HG02610 (cell line): Measurements from ENCODE around the gene HEXD.

Experiments
- ATAC-seq: cut with Tn5 transposase; IDR thresholded peaks from one replicate; pipeline ENCODE4 v1.9.1; 2021; ENCODE audit warnings: mild to moderate bottlenecking, moderate library complexity; ENCODE audit not compliant: unreplicated experiment

The HEXD gene

DNA sequence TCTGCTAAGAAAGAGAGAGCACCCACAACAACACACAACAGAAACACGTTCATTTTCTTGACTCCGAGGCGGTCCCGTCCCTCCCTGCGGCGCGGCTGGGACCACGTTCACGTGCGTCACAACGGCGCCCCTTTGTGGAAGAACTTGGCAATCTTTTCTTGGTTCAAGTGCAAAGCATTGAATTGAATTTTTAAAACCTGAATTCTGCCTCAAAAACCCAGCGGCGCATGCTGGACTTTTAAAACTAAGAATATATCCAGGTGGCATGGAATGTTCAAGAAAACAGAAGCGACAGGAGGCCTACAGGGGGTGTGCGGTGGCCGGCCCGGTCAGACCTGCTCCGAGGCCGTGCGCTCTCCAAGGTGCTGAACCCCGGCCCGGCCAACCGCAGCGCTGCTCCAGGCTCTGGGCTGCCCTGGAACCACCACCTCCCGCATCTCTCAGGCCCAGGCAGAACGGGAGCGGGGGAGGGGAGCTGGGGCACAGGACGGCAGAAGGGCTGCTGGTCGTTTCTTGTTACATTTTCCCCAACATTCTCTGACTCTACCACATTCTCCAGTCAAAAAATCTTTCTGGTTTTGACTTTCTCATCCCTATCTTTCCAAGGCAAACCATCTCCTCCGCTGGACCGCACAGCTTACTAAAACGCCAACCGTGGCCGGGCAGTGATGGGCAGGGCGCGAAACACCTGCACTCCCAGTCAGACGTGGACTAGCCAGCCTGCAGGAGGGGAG is 3.4 kb upstream of the HEXD start:
- no peak for ATAC-seq

DNA sequence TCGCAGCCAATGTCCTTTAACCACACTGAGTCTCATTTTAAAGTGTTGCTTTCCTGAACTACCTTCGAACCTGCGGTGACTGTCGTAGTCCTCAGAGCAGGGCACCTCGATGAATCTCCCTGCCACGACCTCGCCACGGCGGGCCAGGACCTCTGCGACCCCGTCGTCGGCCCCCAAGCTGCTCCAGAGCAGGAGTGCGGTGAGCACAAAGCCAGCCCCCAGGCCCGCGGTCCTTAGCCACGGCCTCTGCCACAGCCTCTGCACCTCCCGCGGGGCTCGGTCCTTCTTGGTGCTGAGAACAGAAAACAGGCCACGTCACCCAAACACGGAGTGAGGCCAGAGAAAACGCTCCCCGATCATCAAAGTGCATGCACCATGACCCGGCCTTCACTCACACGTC is 2.8 kb upstream of the HEXD start:
- no peak for ATAC-seq

DNA sequence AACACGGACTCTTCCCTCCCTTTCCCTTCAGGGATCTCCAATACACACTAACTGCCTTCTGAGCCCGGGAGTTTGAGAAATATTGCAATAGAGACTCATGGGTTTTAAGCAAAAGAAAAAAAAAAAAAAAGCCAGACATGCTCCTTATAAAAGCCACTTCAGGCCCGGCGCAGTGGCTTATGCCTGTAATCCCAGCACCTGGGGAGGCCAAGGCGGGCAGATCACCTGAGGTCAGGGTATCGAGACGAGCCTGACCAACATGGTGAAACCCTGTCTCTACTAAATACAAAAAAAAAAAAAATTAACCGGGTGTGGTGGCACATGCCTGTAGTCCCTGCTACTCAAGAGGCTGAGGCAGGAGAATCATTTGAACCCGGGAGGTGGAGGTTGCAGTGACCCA is 2.4 kb upstream of the HEXD start:
- ATAC-seq: no peak

DNA sequence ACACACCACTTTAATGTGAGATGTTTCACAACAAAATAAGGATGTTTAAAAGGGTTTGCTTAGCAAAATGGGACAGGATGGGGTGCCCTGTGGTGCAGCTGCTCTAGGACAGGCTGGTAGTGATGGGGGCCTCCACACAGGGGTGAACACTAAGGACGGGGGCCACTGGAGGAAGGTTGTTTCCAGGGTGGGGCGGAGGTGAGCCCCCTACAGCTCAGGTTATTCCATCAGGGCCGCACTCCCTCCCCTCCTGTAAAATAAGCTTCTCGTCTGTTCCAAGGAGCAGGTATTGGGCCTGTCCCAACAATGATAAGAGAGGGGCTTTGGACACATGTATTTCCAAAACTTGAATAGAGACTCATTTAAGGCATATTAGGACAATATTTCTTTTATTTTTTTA is 1.9 kb upstream of the HEXD start:
- ATAC-seq: no peak

DNA sequence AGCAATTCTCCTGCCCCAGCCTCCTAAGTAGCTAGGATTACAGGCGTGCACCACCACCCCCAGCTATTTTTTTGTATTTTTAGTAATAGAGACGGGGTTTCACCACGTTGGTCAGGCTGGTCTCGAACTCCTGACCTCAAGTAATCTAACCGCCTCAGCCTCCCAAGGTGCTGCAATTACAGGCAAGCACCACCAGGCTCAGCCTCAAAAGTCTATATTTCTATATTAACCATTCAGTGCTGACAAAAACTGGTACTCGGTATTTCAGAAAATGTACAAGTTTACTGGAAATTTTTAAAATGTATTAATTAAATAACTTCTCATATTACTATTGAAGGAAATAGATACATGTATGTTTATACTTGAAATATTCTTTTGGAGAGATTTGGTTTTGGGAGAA is 1.4 kb upstream of the HEXD start:
- ATAC-seq: no peak

DNA sequence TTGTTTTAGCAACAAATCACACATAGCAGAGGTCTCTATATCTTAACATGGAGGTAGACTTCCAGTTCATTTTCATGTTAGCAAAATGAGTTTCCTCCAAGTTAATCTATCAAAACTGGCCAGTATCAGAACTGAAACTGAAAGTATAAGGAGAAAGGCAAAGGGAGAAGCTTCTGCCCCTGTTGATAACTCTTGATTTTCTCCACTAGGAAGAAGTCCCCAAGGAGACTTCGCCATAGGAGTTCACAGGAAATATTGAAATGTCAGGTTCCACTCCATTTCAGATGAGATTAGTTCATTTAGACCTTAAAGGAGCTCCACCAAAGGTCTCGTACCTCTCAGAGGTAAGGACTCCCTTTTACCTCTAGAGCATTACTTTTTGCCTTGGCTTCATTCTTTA is 1.4 kb downstream of the HEXD start:
- ATAC-seq: no peak

DNA sequence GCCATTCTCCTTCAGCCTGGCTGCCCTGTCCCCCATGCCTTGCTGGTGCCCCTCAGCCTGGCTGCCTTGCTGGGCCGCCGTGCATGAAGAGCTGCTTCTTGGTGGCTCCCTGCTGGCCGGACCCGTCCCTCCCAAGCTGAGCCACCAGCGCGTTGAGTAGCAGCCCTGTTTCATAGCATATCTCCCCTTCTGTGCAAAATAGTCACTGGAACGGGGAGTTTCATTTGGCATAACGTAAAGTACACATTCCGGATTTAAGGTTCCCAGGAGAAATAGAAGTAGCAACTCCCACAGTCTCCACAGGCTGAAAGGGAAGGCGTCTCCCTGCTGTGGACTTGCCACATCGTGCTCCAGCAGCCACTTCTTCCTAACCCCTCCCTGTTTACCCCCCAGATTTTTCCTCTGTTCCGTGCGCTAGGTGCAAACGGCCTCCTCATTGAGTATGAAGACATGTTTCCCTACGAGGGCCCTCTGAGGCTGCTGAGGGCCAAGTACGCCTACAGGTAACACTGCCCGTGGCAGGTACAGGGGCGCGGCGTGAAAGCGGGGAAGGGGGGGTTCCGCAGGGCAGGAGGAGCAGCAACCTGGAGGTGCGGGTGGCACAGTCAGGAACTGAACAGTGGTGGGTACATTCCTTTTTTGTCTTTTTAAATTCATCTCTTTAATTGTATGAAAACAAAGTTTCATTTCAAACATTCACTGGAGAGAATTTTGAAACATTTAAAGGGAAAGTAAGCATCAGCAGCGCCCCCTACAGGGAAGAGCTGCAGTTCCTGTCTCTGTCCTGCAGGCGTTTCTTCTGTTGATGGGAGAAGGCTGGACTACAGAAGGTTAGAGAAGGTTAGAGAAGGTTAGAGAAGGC is 6.1 kb downstream of the HEXD start:
- ATAC-seq: no peak

DNA sequence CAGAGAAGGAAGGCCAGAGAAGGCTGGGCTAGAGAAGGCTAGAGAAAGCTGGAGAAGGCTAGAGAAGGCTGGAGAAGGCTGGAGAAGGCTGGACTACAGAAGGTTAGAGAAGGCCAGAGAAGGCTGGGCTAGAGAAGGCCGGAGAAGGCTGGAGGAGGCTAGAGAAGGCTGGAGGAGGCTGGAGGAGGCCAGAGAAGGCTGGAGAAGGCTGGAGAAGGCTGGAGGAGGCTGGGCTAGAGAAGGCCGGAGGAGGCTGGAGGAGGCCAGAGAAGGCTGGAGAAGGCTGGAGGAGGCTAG is 6.7 kb downstream of the HEXD start:
- ATAC-seq: no peak

DNA sequence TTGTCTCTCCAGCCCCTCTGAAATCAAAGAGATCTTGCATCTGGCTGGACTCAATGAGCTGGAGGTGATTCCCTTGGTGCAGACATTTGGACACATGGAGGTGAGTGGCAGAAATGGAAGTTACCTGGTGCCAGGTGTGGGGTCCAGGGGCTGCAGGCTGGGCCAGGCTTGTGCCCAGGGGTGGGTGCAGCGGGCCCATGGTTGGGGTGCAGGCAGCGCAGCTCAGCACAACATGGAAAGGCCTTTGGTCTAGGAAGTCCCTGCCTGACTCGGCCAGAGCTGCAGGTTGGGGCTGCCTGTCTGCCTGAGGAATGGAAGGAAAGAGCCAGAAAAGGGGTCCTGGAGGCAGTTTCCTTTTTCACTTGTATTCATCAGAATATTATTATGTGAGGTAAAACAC is 10.4 kb downstream of the HEXD start:
- no peak for ATAC-seq

DNA sequence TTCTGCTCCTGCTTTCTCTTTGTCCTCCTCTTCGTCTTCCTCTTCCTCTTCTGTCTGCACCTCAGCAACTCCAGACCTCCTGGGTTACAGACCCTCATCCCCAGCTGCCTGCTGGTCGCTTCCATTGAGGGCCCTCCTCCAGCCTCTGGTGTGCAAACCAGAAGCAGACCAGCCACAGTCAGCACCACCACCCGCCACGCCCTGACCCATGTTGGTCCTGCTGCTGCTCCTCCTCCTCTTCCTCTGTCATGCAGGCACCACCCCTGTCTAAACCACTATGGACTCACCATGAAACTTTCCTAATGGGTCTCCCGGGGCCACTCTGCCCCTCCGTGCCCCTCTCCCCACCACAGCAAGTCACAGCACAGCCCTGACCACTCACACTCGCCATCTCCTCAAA is 11.7 kb downstream of the HEXD start:
- no peak for ATAC-seq

DNA sequence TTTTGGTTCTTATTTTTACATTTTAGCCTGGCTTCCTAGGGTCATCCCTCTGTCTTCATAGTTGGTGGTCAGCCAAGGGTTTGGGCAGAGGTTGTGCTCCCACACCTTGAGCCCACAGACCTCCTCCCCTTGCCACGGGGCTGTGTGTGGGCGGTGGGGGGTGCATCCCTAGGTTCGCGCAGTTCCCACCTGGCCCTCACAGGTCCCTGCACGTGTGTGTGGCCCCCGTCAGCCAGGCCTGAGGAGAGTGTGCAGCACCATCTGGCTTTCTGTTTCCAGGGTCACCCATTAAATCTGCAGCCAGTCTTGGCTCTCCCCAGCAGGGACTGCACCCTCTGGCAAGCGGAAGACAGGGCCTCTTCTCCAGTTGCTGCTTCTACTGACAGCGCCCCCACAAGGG is 13.9 kb downstream of the HEXD start:
- ATAC-seq: no peak

DNA sequence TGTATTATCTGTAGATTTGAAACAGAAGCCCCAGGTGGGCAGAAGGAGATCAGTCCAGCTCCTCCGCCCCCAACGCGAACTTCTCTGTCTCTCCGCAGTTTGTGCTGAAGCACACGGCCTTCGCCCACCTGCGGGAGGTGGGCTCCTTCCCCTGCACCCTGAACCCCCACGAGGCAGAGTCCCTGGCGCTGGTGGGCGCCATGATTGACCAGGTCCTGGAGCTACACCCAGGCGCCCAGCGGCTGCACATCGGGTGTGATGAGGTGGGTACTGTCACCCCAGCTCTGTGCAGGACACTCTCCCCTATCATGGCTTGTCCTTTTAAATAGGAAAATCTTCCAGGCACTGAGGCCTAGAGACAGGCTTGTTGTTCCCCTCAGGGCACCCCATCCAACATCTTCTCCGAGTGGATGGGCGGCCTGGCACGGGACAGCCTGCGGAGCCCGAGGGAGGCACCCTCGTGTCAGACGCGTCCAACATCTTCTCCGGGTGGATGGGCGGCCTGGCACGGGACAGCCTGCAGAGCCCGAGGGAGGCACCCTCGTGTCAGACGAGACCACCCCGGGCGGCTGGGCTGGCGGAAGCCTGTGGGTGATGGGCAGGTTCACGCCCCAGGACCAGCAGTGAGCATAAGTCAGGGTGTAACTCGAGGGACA is 15.5 kb downstream of the HEXD start:
- no peak for ATAC-seq

DNA sequence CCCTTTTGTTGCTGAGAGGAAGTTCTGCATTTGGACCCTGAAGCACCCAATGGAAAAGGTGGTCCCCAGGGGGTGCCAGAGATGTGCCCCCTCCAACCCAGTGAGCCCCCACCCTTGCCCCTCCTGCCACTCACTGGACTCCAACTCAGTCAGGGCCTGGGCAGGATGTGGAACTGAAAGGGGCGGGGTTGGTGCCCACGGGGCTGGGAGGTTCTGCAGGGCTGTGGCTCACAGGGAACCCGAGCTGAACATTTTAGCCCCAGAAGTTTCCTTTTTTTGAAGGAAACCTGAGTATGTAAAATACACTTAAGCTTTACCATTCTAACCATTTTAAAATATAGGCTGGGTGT is 16.0 kb downstream of the HEXD start:
- no peak for ATAC-seq

DNA sequence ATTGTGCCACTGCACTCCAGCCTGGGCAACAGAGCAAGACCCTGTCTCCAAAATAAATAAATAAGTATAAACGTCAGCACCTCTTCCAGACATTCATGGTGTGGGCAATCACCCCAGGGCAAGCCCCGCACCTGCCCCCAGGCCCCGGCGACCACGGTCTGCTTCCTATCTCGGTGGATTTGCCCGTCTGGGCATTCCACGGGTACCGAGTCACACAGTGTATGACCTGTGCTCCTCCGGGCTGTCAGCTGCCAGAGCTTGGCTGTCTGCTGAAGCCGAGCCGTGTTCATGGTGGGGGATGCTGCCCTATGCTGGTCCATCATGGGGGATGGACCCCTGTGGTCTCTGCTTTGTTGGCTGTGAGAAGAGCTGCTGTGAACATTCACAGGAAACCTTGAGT is 17.0 kb downstream of the HEXD start:
- no peak for ATAC-seq

DNA sequence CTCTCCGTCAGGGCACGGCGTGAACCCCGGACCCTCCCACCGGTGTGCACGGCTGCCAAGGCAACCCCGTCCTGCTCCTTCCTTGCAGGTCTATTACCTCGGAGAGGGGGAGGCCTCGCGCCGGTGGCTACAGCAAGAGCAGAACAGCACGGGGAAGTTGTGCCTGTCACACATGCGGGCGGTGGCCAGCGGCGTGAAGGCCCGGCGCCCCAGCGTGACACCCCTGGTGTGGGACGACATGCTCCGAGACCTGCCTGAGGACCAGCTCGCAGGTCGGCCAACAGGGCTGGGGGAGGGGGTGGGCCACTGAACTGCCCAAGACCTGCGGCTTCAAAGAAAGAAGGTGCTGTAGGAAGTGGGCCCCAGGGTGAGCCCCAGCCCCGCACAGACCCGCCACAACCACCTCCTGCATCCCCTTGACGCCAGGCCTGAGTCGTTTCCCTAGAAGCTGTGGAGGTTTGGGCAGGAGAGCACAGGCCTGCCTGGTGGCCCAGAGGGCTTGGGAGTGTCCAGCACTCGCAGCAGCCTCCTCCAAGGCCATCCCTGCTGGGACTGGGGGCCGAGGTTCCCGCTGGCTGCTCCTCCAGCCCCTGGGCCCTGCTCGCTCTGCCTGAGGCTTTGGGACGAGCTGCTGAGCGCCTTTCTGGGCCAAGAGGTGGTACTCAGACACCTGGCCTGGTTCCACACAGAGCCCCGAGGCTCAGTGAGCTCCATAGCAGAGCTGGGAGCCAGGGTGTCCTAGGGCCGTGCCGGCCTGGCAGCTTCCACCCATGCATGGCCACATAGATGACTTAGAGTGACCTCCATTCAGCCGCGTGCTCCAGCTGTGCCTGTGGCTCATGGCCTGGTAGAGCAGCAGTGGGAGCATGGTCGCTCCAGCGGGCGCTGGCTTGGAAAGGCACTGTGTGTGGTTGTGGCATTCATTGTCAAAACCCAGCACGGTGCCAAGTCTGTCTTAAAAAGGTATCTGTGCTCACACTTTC is 17.7 kb downstream of the HEXD start:
- no peak for ATAC-seq

DNA sequence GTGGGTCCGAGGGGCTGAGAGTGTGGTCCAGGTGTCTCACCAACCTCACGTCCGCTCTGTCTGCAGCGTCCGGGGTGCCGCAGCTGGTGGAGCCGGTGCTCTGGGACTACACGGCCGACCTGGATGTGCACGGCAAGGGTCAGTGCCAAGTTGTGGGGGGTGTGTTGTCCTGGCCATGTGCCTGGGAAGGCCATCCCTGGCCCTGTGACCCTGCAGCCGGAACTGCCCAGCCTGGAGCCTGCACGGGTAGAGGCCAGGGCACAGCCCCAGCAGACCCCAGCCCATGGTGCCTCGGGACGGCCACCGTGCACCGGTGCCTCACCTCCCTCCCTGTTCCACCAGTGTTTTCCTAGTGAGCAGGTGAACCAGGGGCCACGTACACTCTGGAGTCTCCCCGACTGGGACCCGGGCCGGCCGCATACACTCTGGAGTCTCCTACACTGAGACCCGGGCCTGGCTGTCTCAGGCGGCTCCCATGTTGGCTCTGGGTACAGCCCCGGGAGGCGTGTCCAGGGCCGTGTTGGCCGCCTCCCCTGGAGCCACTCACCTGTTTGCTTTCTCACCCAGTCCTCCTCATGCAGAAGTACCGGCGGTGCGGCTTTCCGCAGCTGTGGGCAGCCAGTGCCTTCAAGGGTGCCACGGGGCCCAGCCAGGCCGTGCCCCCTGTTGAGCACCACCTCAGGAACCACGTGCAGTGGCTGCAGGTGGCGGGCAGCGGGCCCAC is 18.6 kb downstream of the HEXD start:
- ATAC-seq: no peak

DNA sequence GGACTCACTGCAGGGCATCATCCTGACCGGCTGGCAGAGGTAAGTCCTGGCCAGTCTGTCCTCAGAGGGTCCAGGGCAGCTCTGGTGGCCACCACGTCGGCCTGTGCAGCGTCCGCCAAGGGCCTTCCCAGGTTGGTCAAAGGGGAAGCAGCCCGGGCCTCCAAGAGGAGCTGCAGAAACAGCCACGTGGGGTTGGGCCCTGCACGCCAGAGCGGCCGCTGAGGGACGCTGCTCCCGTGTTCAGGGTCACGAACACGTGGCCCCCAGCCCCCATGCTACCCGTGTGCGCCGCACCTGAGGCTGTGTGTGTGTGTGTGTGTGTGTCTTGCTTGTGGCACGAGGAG is 19.1 kb downstream of the HEXD start:
- no peak for ATAC-seq

DNA sequence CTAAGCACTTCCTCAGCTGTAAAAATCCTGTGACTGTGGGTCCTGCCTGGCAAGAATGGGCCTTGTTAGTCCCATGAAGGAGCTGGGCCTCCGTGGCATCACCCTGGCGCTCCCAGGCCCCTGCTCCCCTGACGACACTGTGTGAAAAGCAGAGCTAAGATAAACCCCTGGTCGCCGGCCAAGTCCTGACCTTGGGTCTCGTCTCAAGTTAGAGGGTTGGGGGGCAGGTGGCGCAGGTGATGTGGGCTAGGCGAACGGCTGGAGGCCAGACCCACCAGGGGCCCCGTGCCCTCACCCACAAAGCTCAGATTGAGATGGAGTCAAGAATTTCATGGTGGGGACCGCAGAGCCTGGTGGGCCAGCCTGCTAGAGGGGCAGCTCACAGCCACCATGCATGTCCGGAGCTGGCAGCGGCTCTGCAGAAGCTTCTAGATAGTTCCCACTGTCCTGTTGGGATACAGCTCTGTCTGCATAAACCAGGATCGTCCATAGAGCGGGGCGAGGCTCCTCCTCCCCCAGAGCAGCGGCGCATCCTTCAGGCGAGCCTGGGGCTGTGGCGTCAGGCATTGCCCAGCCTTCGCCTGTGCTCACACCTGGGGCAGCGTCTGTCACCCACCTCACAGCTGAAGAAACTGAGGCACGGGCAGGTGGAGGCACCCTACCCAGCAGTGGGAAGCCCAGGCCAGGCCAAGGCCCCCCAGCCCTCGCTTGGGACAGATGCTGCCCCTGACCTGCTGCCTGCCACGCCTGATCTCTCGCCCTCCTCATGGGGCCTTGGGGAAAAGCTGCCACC is 20.4 kb downstream of the HEXD start:
- ATAC-seq: no peak

DNA sequence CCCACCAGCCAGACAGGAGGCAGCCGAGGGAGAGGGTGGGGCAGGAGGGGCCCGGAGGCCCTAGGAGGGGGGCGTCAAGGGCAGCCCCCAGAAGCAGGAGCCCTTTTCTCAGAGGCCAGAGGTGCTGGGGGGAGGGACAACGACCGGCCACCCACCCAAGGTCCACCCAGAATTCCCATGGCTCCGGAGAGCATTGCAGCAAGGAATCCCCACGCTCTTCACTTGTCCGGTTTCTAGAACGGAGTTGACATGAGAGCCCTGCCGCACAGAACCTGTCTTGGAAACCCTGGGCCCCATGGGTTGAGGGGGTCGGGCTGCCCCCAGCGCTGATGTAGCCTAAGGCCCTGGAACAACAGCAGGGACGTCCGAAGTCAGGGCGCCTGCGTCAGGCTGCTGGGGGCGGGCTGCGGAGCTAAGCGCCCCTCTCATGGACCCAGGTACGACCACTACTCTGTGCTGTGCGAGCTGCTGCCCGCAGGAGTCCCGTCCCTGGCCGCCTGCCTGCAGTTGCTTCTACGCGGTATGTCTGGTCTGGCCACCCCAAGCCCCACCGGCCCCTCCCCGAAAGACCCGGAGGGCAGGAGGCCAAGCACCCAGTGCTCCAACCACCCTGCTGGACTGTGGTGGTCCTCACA is 21.2 kb downstream of the HEXD start:
- ATAC-seq: no peak
